ENCODE results near the gene ME1.
"Not testable (repeated sequence)": the region's sequence is repeated elsewhere in the genome, so short reads cannot be mapped to it uniquely, and the experiment has no call there.

ME1 gene

GRCh38 chr6:83303426-83303825 is 127.4 kb downstream of the ME1 start:
- no peak overlapping the region for H3K4me3 ChIP-seq (ENCODE audit: low read length)
- no peaks in the 10 kb centered on the region for H3K36me3 ChIP-seq (replicated peaks; ENCODE audit: insufficient read depth, low read length)
- TF ChIP-seq CTCF (IDR thresholded peaks at IDR 0.05; ENCODE audit: low read length): no peak
- TF ChIP-seq EZH2phosphoT487 (IDR thresholded peaks at IDR 0.05; ENCODE audit: low read length): no peak
- TF ChIP-seq EZH2 (optimal IDR thresholded peaks at IDR 0.05; ENCODE audit: low read depth, low read length): no peak
- H3K27ac ChIP-seq (ENCODE audit: low read length): no peak overlapping the region
- no peaks in the 10 kb centered on the region for H3K9me3 ChIP-seq (replicated peaks; ENCODE audit: insufficient read depth, low read length)
- H3K79me2 ChIP-seq (ENCODE audit: low read length): no peaks in the 10 kb centered on the region
- H3K9ac ChIP-seq (ENCODE audit: low read length): no peak overlapping the region
- H3K27me3 ChIP-seq (replicated peaks; ENCODE audit: insufficient read depth, low read length): no peaks in the 10 kb centered on the region
- no peaks in the 10 kb centered on the region for H3F3A ChIP-seq (ENCODE audit: insufficient read depth, low read length)
- H3K9me2 ChIP-seq (replicated peaks; ENCODE audit: insufficient read depth, low read length): no peaks in the 10 kb centered on the region
- no peaks in the 10 kb centered on the region for H3K4me1 ChIP-seq (ENCODE audit: low read length)
- no peak overlapping the region for H2AFZ ChIP-seq (ENCODE audit: low read length)
- H3K4me2 ChIP-seq (ENCODE audit: low read depth, low read length): no peak overlapping the region
- DNase-seq: no peak
- H4K20me1 ChIP-seq (ENCODE audit: insufficient read depth, low read length): no peaks in the 10 kb centered on the region

DNA sequence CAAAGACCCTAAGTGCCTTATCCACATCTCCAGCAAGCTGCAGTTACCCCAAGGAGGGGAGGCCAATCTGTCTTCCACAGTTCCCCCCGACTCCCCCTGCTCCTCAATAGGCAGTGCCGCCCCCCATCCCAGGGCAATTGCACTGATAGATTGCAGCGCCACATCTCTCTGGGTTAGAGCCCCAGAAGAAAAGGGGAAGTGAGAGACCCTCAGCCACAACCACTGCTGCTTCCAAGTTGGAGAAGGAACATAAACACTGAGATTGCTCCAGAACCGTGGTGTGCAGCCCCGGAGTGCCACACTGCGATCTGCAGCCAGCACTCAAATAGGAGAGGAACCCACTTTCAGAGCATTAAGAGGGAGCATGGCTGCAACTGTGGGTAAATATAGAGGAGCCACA is 136.2 kb downstream of the ME1 start:
- H3K4me3 ChIP-seq (ENCODE audit: low read length): no peak overlapping the region
- H4K20me1 ChIP-seq (ENCODE audit: insufficient read depth, low read length): no peaks in the 10 kb centered on the region; the same call in 1 of the 2 replicates
- H3K36me3 ChIP-seq (replicated peaks; ENCODE audit: insufficient read depth, low read length): no peaks in the 10 kb centered on the region
- H3K27ac ChIP-seq (ENCODE audit: low read length): no peak overlapping the region
- H3K9me2 ChIP-seq (replicated peaks; ENCODE audit: insufficient read depth, low read length): no peaks in the 10 kb centered on the region
- no peak overlapping the region for H3K4me2 ChIP-seq (ENCODE audit: low read depth, low read length)
- no peak overlapping the region for H3K9ac ChIP-seq (ENCODE audit: low read length)
- no peaks in the 10 kb centered on the region for H3K9me3 ChIP-seq (replicated peaks; ENCODE audit: insufficient read depth, low read length)
- no peaks in the 10 kb centered on the region for H3K27me3 ChIP-seq (replicated peaks; ENCODE audit: insufficient read depth, low read length)
- no peak for TF ChIP-seq CTCF (IDR thresholded peaks at IDR 0.05; ENCODE audit: low read length)
- no peak for TF ChIP-seq EZH2phosphoT487 (IDR thresholded peaks at IDR 0.05; ENCODE audit: low read length)
- TF ChIP-seq EZH2 (optimal IDR thresholded peaks at IDR 0.05; ENCODE audit: low read depth, low read length): no peak
- no peaks in the 10 kb centered on the region; the same call in 1 of the 2 replicates for H3F3A ChIP-seq (ENCODE audit: insufficient read depth, low read length)
- H2AFZ ChIP-seq (ENCODE audit: low read length): no peak overlapping the region
- peaks cover 10% of the 10 kb centered on the region for H3K4me1 ChIP-seq (ENCODE audit: low read length)
- no peaks in the 10 kb centered on the region for H3K79me2 ChIP-seq (ENCODE audit: low read length)
- DNase-seq: no peak

- TF ChIP-seq CTCF (IDR thresholded peaks at IDR 0.05; ENCODE audit: low read length): no peak
- no peak for TF ChIP-seq EZH2phosphoT487 (IDR thresholded peaks at IDR 0.05; ENCODE audit: low read length)
- TF ChIP-seq EZH2 (optimal IDR thresholded peaks at IDR 0.05; ENCODE audit: low read depth, low read length): no peak
- H3K4me3 ChIP-seq (ENCODE audit: low read length): no peak overlapping the region
- no peak overlapping the region for H3K27ac ChIP-seq (ENCODE audit: low read length)
- DNase-seq: peak; percentile 50
- no peaks in the 10 kb centered on the region for H3K9me2 ChIP-seq (replicated peaks; ENCODE audit: insufficient read depth, low read length)
- no peaks in the 10 kb centered on the region for H3K79me2 ChIP-seq (ENCODE audit: low read length)
- H3K4me1 ChIP-seq (ENCODE audit: low read length): peaks cover 10% of the 10 kb centered on the region
- no peaks in the 10 kb centered on the region; the same call in 1 of the 2 replicates for H4K20me1 ChIP-seq (ENCODE audit: insufficient read depth, low read length)
- no peak overlapping the region for H3K9ac ChIP-seq (ENCODE audit: low read length)
- H3K4me2 ChIP-seq (ENCODE audit: low read depth, low read length): peak overlapping the region; percentile 24; the same call in 1 of the 2 replicates
- H3K9me3 ChIP-seq (replicated peaks; ENCODE audit: insufficient read depth, low read length): no peaks in the 10 kb centered on the region
- H3K27me3 ChIP-seq (replicated peaks; ENCODE audit: insufficient read depth, low read length): no peaks in the 10 kb centered on the region
- H3K36me3 ChIP-seq (replicated peaks; ENCODE audit: insufficient read depth, low read length): no peaks in the 10 kb centered on the region
- H2AFZ ChIP-seq (ENCODE audit: low read length): no peak overlapping the region
- H3F3A ChIP-seq (ENCODE audit: insufficient read depth, low read length): no peaks in the 10 kb centered on the region; the same call in 1 of the 2 replicates
Measured at GRCh38 chr6:83292900-83293843, 137.7 kb downstream of the ME1 start.

DNA sequence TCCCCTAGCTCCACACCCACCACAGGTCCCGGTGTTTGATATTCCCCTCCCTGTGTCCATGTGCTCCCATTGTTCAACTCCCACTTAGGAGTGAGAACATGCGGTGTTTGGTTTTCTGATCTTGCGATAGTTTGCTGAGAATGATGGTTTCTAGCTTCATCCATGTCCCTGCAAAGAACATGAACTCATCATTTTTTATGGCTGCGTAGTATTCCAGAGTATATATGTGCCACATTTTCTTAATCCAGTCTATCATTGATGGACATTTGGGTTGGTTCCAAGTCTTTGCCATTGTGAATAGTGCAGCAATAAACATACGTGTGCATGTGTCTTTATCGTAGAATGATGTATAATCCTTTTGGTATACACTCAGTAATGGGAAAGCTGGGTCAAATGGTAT is 143.6 kb downstream of the ME1 start:
- not testable (repeated sequence) for H4K20me1 ChIP-seq (ENCODE audit: insufficient read depth, low read length); H3K79me2 ChIP-seq (ENCODE audit: low read length); H3F3A ChIP-seq (ENCODE audit: insufficient read depth, low read length); H3K4me1 ChIP-seq (ENCODE audit: low read length); H3K9me2 ChIP-seq (replicated peaks; ENCODE audit: insufficient read depth, low read length); H2AFZ ChIP-seq (ENCODE audit: low read length); H3K9me3 ChIP-seq (replicated peaks; ENCODE audit: insufficient read depth, low read length); H3K27ac ChIP-seq (ENCODE audit: low read length); H3K4me3 ChIP-seq (ENCODE audit: low read length); H3K4me2 ChIP-seq (ENCODE audit: low read depth, low read length); H3K27me3 ChIP-seq (replicated peaks; ENCODE audit: insufficient read depth, low read length); H3K9ac ChIP-seq (ENCODE audit: low read length); H3K36me3 ChIP-seq (replicated peaks; ENCODE audit: insufficient read depth, low read length); DNase-seq
